PC-3 (cell line): ENCODE results near the gene VPS8. TPM values are rescaled to one million over a fixed set of nuclear protein-coding genes. Genes with fewer than 3 reads are reported as not detected.

Source experiments
- ATAC-seq: fragments of 200-7000 bp; cut with Tn5 transposase; 2 replicates; pipeline ENCODE4 v1.9.1; 2020; ENCODE audit warnings: mild to moderate bottlenecking, moderate library complexity
- BruUV-seq: library from RNA; stranded (reverse); fragments of 400-500 nt; replicated peaks from 2 replicates; lab custom pipeline; 2021; lab: Mats Ljungman, UMichigan
- CTCF ChIA-PET: fragments of 300-600 bp; sonication (Branson Sonifier 250); formaldehyde crosslinking; loops from one replicate; lab custom pipeline; 2022; ENCODE audit warnings: antibody characterized with exemption; lab: Charles Lee
- POLR2A ChIA-PET: fragments of 300-600 bp; sonication (Branson Sonifier 250); formaldehyde crosslinking; loops from one replicate; lab custom pipeline; 2022; ENCODE audit warnings: antibody characterized with exemption; ENCODE audit not compliant: unreplicated experiment; lab: Charles Lee
- DNase-seq: peaks from one replicate; pipeline ENCODE4 v3.0.0-alpha.2; 2015
- H2AFZ ChIP-seq: fragments of 300-600 bp; sonication (generic); 2 replicates; pipeline ENCODE4 v1.6.0; 2016; ENCODE audit warnings: antibody characterized with exemption, low read length
- H3F3A ChIP-seq: fragments of 300-600 bp; sonication (generic); one replicate; pipeline ENCODE4 v1.6.0; 2017; ENCODE audit warnings: antibody characterized with exemption, low read length, control low read depth, mild to moderate bottlenecking; ENCODE audit not compliant: unreplicated experiment
- H3K27ac ChIP-seq: fragments of 300-600 bp; sonication (generic); 2 replicates; pipeline ENCODE4 v1.5.1; 2016; ENCODE audit warnings: mild to moderate bottlenecking, low read length
- H3K27me3 ChIP-seq: fragments of 300-600 bp; sonication (generic); 2 replicates; pipeline ENCODE4 v1.6.1; 2016; ENCODE audit warnings: low read length, mixed read lengths
- H3K36me3 ChIP-seq: fragments of 300-600 bp; sonication (generic); 2 replicates; pipeline ENCODE4 v1.6.1; 2016; ENCODE audit warnings: low read depth, mixed run types, low read length, mixed read lengths
- H3K4me1 ChIP-seq: fragments of 300-600 bp; sonication (generic); 2 replicates; pipeline ENCODE4 v1.5.1; 2016; ENCODE audit warnings: low read length; ENCODE audit not compliant: insufficient read depth
- H3K4me2 ChIP-seq: fragments of 300-600 bp; sonication (generic); 2 replicates; pipeline ENCODE4 v1.6.0; 2016; ENCODE audit warnings: low read length
- H3K4me3 ChIP-seq: fragments of 300-600 bp; sonication (generic); 2 replicates; pipeline ENCODE4 v1.5.1; 2016; ENCODE audit warnings: mild to moderate bottlenecking, low read length, mixed read lengths
- H3K79me2 ChIP-seq: fragments of 300-600 bp; sonication (generic); 2 replicates; pipeline ENCODE4 v1.6.1; 2017; ENCODE audit warnings: low read length, mixed read lengths
- H3K9ac ChIP-seq: fragments of 300-600 bp; sonication (generic); 2 replicates; pipeline ENCODE4 v1.6.0; 2016; ENCODE audit warnings: mild to moderate bottlenecking, low read length
- H3K9me2 ChIP-seq: fragments of 300-600 bp; sonication (generic); replicated peaks from 2 replicates; pipeline ENCODE4 v1.6.1; 2016; ENCODE audit warnings: mixed run types, low read length, mixed read lengths
- H3K9me3 ChIP-seq: fragments of 300-600 bp; sonication (generic); 2 replicates; pipeline ENCODE4 v1.6.1; 2016; ENCODE audit warnings: low read length, mixed read lengths
- H4K20me1 ChIP-seq: fragments of 300-600 bp; sonication (generic); 2 replicates; pipeline ENCODE4 v1.6.1; 2016; ENCODE audit warnings: low read length, mixed read lengths
- EZH2 ChIP-seq: fragments of 300-600 bp; sonication (generic); IDR thresholded peaks from one replicate; pipeline ENCODE4 v1.6.1; 2017; ENCODE audit warnings: antibody characterized with exemption, mild to moderate bottlenecking, low read length; ENCODE audit not compliant: unreplicated experiment
- EZH2phosphoT487 ChIP-seq: fragments of 300-600 bp; sonication (generic); IDR thresholded peaks from 2 replicates; pipeline ENCODE4 v1.6.1; 2018; ENCODE audit warnings: mild to moderate bottlenecking, antibody characterized with exemption, low read length, borderline replicate concordance
- intact Hi-C: fragments of 100-400 bp; cut with micrococcal nuclease; formaldehyde crosslinking; loops from 2 replicates; pipeline ENCODE4 v1.9.0; 2023
- total RNA-seq: library from RNA; depleted of rRNA; stranded (reverse); fragments of >200 nt; gene quantifications from 2 replicates; pipeline ENCODE4 v1.2.3, GENCODE V29; 2014
- TF ChIP-seq, protein P1 (sequence below): fragments of 300-600 bp; sonication (generic); conservative IDR thresholded peaks from 2 replicates; pipeline ENCODE4 v1.5.1; 2017; ENCODE audit warnings: antibody characterized with exemption, low read depth, mild to moderate bottlenecking, low read length

VPS8 gene
- total RNA-seq, 1 experiment from 2014 or later, result 38.0 TPM

DNA sequence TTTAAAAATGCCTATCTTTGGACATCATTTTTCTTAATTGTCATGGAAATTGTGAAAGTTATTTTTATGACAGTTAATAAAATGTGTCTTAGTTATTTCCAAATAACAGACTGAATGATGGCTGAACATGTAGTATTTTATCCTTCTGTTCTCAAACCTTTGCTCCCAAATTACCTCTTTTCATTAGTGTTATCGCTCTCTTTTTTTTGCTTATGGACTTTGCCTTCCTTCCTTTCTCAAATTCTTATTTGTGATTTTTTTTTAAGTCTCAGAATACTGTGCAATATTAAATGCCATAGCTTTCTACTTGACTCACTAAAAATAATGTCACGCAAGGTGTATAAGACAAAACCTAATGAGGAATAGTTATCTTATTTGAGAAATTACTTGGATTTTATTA, 107.7 kb downstream of the VPS8 start:
- DNase-seq (no peak), ATAC-seq (no peak)
- Histone ChIP-seq H4K20me1 (no peaks in the 10 kb centered on the region), H3K4me2 (no peak overlapping the region), H3K4me3 (no peak overlapping the region), H3K9me2 (no peaks in the 10 kb centered on the region), H3K4me1 (no peaks in the 10 kb centered on the region), H3K36me3 (peaks cover 2% of the 10 kb centered on the region; the same call in 1 of the 2 replicates), H3K9me3 (no peaks in the 10 kb centered on the region), H3K27me3 (no peaks in the 10 kb centered on the region), H3K79me2 (no peaks in the 10 kb centered on the region), H2AFZ (no peak overlapping the region), H3K27ac (no peak overlapping the region), H3K9ac (no peak overlapping the region), H3F3A (no peaks in the 10 kb centered on the region)
- intact Hi-C loops, result no loop called here
- ChIA-PET POLR2A (no interaction called here), CTCF (no interaction called here)
- no TSS peak for BruUV-seq
- TF ChIP-seq, protein P1, sequence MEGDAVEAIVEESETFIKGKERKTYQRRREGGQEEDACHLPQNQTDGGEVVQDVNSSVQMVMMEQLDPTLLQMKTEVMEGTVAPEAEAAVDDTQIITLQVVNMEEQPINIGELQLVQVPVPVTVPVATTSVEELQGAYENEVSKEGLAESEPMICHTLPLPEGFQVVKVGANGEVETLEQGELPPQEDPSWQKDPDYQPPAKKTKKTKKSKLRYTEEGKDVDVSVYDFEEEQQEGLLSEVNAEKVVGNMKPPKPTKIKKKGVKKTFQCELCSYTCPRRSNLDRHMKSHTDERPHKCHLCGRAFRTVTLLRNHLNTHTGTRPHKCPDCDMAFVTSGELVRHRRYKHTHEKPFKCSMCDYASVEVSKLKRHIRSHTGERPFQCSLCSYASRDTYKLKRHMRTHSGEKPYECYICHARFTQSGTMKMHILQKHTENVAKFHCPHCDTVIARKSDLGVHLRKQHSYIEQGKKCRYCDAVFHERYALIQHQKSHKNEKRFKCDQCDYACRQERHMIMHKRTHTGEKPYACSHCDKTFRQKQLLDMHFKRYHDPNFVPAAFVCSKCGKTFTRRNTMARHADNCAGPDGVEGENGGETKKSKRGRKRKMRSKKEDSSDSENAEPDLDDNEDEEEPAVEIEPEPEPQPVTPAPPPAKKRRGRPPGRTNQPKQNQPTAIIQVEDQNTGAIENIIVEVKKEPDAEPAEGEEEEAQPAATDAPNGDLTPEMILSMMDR, result no peak
- TF ChIP-seq EZH2phosphoT487, result no peak
- no peak for TF ChIP-seq EZH2

DNA sequence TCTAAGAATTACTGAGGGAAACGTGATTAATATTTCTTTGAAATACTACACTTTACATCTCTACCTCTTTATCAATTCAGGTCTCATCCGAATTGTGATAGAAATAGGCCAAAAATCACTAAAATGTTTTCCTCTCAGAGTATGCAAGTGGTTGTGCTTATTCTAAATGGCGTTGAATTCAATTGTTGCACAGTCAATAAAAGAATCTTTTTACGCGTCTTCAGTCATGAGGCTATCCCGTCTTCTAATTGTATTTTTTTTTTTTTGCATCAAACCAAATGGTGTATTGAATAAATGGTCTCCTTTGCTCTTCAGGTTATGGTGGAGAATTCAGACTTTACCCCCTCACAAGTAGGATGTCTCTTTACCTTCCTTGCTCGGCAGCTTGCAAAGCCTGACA, 112.6 kb downstream of the VPS8 start:
- H3K9me2 ChIP-seq, result no peaks in the 10 kb centered on the region
- H3K27ac ChIP-seq, result no peak overlapping the region
- TF ChIP-seq, protein P1, result no peak
- TF ChIP-seq EZH2, result no peak
- no peaks in the 10 kb centered on the region for H3K27me3 ChIP-seq
- H3K4me1 ChIP-seq, result no peaks in the 10 kb centered on the region
- ChIA-PET POLR2A (no interaction called here), CTCF (no interaction called here)
- H3K4me2 ChIP-seq, result no peak overlapping the region
- intact Hi-C loops, result no loop called here
- no peaks in the 10 kb centered on the region for H3F3A ChIP-seq
- no TSS peak for BruUV-seq
- H2AFZ ChIP-seq, result no peak overlapping the region
- no peaks in the 10 kb centered on the region for H3K79me2 ChIP-seq
- H3K36me3 ChIP-seq, result peaks cover 5% of the 10 kb centered on the region; the same call in 1 of the 2 replicates
- H4K20me1 ChIP-seq, result no peaks in the 10 kb centered on the region
- ATAC-seq, result no peak
- no peaks in the 10 kb centered on the region for H3K9me3 ChIP-seq
- no peak overlapping the region for H3K9ac ChIP-seq
- no peak overlapping the region for H3K4me3 ChIP-seq
- no peak for DNase-seq

DNA sequence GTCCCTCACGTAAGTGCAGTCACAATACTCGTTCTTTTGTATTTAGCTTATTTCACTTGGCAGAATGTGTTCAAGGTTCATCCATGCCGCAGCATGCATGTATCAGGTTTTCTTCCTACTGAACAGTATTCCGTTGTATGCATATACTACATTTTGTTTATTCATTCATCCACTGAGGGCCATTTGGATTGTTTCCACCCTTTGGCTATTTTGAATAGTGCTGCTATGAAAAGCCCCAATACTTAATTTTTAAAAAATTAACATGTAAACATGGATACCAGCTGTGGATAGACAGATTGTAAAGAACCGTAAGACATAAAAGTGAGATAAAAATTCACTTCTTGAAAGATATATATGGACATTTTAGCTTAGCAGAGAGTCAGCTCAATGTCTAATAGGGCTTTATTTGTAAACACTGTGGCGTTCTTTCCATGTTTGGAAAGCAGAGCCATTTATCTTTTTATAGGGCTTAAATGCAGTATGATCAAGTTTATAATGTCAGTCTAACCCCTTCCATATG, 115.9 kb downstream of the VPS8 start:
- Histone ChIP-seq H3K4me2 (no peak overlapping the region), H3K4me1 (no peaks in the 10 kb centered on the region), H3K36me3 (peaks cover 8% of the 10 kb centered on the region; the same call in 1 of the 2 replicates), H3K9me2 (no peaks in the 10 kb centered on the region), H3K4me3 (no peak overlapping the region), H3K9me3 (no peaks in the 10 kb centered on the region), H3K27ac (no peak overlapping the region), H3K79me2 (no peaks in the 10 kb centered on the region), H3K9ac (no peak overlapping the region), H3K27me3 (no peaks in the 10 kb centered on the region), H3F3A (no peaks in the 10 kb centered on the region), H2AFZ (no peak overlapping the region), H4K20me1 (no peaks in the 10 kb centered on the region)
- TF ChIP-seq EZH2phosphoT487 (no peak), EZH2 (no peak)
- TF ChIP-seq, protein P1, result no peak
- DNase-seq, result no peak
- no peak for ATAC-seq
- intact Hi-C loops, result no loop called here
- ChIA-PET CTCF (interaction anchor here (0.7 kb wide), 1 partner anchor 111 kb away, joined by 4 read pairs; no protein-coding TSS in a partner anchor), POLR2A (interaction anchor here (0.6 kb wide), 1 partner anchor 46 kb away, joined by 7 read pairs; no protein-coding TSS in a partner anchor)
- BruUV-seq, result no TSS peak
